ENCODE results near the gene EDNRA.

DNA sequence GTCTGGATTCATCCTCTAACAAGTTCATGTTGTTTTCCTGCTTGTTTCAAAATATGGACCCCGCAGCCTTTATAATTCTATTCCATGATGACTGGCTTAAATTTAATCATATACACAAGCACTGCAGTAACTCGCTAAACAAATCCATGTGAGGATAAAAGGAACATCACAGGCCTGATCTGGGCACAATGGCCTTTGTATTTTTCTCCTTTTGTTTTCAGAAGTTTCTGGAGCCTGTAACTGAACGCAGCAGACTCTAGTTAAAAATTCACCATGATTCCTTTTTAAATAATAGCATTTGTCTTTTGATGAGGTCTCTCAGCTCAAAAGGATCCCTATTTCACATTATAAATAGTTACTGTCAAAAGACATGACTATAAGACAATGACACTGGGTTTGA lies 106.1 kb downstream of the EDNRA start:
- TF ChIP-seq, protein P1, sequence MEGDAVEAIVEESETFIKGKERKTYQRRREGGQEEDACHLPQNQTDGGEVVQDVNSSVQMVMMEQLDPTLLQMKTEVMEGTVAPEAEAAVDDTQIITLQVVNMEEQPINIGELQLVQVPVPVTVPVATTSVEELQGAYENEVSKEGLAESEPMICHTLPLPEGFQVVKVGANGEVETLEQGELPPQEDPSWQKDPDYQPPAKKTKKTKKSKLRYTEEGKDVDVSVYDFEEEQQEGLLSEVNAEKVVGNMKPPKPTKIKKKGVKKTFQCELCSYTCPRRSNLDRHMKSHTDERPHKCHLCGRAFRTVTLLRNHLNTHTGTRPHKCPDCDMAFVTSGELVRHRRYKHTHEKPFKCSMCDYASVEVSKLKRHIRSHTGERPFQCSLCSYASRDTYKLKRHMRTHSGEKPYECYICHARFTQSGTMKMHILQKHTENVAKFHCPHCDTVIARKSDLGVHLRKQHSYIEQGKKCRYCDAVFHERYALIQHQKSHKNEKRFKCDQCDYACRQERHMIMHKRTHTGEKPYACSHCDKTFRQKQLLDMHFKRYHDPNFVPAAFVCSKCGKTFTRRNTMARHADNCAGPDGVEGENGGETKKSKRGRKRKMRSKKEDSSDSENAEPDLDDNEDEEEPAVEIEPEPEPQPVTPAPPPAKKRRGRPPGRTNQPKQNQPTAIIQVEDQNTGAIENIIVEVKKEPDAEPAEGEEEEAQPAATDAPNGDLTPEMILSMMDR (IDR thresholded peaks at IDR 0.05; ENCODE audit: low read depth, low read length, poor library complexity, severe bottlenecking) = no peak
- TF ChIP-seq EZH2phosphoT487 (IDR thresholded peaks at IDR 0.05; ENCODE audit: borderline replicate concordance, low read length) = no peak
